GM19328 (cell line): ENCODE data around the gene FAM110D.

ENCODE experiments used
- ATAC-seq: cut with Tn5 transposase; IDR thresholded peaks from one replicate; pipeline ENCODE4 v1.9.1; 2021; ENCODE audit warnings: mild to moderate bottlenecking, moderate library complexity; ENCODE audit not compliant: unreplicated experiment

Gene FAM110D

DNA sequence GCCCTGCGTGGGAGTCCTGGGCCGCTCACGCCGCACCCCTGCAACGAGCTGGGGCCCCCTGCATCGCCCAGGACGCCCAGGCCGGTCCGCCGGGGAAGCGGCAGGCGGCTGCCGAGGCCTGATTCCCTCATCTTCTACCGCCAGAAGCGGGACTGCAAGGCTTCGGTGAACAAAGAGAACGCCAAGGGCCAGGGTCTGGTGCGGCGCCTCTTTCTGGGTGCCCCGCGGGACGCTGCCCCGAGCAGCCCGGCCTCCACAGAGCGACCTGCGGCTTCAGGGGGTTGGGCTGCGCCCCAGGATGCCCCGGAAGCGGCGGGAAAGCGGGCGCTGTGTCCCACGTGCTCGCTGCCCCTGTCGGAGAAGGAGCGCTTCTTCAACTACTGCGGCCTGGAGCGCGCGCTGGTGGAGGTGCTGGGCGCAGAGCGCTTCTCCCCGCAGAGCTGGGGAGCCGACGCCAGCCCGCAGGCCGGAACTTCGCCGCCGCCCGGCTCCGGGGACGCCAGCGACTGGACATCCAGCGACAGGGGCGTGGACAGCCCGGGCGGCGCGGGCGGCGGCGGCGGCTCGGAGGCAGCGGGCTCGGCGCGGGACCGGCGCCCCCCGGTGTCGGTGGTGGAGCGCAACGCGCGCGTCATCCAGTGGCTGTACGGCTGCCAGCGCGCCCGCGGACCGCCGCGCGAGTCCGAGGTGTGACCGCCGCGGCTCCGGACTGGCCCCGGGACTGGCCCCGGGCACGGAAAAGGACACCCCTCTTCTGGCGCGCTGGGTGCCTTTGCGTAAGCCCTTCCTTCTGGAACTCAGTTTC lies 2.7 kb downstream of the FAM110D start:
- no peak for ATAC-seq

DNA sequence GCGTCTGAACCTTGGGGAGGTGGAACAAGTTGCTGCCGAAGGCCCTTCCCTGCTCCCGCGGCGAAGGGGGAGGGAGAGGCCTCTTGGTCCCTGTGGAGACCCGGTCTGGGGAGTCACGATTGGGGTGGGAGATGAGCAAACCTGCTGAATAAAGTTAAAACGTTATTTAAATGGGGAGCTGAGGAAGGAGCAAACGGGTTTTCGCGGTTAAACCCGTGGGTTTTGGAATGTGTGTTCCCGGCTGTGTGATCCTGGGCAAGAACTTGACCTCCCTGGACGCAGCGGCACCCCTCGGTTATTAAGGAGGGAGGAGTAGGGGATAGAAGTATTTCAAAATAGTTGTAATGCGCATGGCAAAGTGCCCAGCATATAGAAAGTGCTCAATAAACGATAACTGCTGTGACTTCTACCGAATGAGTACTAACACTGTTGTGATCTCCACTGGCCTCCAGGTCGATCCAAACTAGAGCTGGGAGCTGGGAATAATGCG lies 3.4 kb downstream of the FAM110D start:
- ATAC-seq: no peak

DNA sequence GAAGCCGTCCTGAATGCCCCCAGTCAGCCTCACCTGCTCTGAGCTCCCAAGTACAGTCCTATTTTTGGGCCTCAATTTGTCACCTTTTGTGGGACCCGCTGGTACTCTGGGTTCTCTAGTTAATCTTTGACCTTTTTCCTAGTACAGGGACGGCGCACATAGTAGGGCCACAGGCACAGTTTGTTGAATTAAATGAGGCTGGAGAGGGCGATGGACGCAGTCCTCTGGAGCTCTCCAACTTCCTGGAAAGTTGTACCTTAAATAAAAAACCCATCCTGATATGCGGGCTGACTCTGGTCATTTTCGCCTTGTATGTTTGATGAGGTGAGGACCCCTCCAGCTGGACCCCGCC lies 4.8 kb downstream of the FAM110D start:
- no peak for ATAC-seq

DNA sequence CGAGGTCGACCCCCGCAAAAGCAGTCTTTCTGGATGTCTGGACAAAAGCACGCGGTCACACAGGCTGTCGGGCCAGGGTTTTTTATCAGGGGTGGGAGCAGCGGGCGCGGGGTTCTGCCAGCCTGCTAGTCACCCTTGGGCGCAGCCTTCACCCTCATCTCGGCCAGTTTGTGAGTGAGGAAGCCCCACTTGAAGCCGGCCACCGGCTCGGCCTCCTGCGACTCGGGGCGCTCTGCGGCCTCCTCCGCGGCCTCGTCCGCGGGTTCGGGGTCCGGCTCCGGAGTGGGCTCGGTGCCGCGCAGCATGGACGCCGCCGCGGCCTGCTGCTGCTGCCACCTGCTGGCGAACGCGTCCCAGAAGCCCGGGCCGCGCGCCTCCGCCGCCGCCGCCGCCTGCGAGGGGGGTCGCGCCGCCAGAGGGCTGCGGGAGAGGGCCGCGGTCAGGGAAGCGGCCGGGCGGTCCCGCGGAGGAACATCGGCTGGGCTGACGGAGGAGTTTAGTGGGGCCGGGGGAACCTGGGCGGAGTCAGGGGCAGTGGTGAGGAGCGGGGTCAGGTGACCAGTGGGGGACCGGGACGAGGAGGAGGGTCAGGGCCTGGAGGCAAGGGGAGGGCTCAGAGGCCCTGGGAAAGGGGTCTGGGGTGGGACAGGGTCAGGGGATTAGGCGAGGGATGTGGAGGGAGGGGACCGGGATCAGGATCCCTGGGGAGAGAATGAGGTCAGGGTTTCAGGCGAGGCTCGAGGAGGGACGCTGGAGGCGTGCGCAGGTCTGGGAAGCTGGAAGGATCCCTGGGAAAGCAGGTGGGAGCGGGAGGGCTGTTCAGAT lies 5.4 kb downstream of the FAM110D start:
- no peak for ATAC-seq

DNA sequence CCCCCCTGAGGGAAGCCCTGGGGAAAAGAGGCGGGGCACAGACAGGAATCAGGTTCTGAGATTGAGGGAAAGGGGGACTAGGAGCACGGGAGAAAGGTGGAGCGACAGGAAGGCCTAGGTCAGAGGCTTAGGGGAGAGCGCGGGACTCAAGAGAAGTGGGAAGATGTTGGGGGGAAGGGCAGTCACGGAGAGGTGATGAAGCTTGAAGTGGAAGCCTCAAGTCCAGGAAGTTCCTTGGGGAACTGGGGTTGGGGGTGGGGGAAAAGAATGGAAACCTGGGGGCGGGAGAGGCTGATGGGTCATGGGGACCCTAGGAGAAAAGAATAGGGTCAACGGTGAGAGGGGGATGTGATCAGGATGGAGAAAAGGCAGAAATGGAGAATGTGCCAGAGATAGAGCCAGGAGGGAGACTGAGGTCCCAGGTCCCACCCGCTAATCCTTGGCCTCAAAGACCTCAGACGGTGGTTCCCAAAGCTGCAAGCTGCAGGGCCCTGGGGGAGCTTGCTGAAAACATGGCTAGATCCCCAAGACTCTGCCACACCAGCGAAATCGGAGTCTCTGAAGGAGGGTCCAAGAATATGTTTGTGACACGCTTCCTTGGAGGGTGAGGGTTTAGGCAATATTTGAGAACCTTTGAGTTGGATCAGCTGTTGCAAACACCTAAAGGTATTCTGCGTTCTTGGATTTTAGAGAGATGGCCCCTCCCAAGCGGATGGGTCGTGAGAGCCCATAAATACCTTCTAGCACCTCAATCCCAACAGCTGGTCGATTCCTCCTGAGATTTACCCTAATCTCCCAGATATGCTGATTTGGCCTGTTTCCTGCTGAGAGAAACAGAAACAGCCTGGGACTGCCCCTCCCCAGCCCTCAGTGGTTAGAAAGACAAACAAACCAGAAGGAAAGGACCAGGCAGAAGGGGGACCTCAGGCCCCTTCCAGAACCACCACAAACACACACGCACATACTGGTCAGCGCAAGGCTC lies 6.3 kb downstream of the FAM110D start:
- no peak for ATAC-seq

DNA sequence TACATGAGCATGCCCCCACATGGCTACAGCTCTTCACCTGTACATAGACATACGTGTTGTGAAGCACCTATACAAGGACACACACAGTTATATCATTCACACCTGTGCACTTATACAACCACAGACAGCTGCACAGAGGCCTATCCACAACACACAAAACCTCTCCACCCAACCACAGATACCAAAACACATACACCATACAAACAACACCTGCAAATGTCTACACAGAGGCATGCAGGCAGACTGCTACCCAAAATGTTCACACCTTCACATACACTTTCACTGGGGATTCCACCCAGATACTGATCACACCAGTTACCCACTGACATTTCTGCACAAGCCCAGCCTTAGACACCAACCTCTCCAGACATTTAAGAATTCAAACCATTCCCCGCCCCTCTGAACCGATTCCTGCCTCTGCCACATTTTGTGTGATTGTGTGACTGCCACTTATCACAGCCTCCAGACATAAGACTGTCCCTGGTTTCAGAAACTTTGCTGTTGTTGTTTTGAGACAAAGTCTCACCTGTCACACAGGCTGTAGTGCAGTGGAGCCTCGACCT lies 7.9 kb downstream of the FAM110D start:
- ATAC-seq: no peak

DNA sequence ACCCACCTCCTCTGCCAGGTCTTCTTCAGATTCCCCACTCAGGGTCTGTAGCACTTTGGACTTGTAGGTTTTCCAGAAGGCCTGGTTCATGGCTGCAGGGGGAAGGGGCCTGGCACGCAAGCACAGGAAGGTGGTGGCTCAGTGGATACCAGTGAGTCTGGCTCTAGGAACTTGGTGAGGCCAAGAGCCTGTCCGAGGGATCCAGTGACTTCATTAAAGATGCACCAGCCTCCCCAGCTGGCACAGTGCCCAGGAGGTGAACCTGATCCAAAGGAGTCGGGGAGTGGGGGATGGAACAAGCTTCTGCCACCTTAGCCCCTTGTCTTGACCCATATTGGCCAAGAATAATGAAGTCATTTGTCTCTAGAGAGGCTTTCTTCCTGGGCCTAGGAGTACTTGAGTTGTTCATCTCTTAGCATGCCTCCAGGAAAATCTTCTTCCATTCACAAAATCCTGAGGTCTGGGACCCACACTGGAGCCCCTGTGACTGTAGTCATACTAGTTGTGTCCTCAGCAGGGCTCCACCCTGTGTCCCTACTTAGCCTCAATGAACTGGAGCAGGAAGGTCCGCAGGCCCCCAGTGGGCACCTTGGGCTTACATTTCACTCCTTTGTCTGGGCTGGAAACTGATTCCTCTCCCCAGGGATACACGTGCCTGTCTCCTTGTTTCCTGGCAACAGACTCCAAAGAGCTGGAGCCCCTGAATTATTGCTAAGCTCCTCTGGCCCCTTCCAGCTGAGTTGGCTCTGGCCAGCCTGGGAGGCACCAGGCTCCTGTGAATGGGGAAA lies 9.7 kb downstream of the FAM110D start, which contains the start of gene C1orf232:
Gene C1orf232 (minus strand): TSS at position 554 of the 788 bp plus-strand sequence. CDS start 464 bp downstream, at position 90.
- no peak for ATAC-seq

DNA sequence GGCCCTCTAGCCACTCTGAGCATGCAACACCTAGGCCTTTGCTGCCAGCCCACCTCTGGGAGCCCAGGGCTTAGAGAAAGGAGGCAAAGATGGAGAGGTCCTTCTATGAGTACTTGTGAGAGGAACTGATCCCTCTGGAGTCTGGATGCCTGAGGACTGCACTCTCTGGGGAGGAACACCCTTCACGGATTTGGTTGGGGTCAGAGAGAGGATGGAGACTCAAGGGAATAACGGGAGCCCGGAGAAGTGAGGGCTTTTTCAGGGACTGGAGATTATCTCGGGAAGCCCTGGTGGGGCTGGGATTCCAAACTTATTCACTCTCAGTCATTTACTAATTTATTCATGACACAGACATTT lies 10.3 kb downstream of the FAM110D start:
- ATAC-seq: no peak

DNA sequence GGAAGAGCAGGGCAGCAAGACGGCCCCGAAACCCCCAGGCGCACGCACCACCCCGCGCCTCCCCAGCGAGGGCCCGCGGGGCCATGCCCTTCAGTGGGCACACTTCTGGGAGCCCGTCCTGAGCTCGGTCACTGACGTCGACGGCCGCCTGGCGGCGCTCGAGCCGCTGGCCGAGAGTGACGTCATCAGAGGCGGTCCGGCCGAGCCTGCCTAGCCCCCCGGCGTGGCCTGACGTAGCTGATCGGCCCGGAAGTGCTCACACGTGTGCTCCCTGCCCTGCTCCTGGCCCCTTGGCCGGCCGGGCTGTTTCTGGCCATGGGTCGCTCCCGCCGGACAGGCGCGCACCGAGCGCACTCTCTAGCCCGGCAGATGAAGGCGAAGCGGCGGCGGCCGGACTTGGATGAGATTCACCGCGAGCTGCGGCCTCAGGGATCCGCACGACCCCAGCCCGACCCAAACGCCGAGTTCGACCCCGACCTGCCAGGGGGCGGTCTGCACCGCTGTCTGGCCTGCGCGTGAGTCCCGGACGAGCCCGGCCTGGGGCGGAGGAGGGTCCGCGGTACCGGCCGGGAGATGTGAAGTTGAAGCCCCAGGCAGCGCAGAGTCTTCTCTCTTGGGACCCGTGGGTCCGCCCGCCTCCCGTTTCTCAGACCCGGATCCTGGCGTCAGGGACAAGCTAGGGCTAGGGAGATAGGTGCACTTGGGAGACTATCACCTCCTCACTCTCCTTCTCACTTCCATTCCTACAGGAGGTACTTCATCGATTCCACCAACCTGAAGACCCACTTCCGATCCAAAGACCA lies 11.0 kb downstream of the FAM110D start, which contains the start of gene ZNF593:
Gene ZNF593 (plus strand): TSS at position 240 of the 803 bp plus-strand sequence. CDS start 76 bp downstream, at position 316.
- peak; percentile 87 for ATAC-seq

DNA sequence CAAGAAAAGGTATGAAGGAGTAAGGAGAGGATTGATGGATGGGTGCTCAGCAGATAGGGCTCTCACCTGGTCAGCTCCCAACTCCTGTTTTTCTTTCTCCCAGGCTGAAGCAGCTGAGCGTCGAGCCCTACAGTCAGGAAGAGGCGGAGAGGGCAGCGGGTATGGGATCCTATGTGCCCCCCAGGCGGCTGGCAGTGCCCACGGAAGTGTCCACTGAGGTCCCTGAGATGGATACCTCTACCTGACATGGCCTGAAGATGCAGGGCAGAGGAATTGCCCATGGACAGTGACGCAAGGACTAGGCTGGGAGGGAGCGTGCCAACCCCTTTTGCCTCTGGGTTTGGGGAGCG lies 11.6 kb downstream of the FAM110D start:
- ATAC-seq: no peak

DNA sequence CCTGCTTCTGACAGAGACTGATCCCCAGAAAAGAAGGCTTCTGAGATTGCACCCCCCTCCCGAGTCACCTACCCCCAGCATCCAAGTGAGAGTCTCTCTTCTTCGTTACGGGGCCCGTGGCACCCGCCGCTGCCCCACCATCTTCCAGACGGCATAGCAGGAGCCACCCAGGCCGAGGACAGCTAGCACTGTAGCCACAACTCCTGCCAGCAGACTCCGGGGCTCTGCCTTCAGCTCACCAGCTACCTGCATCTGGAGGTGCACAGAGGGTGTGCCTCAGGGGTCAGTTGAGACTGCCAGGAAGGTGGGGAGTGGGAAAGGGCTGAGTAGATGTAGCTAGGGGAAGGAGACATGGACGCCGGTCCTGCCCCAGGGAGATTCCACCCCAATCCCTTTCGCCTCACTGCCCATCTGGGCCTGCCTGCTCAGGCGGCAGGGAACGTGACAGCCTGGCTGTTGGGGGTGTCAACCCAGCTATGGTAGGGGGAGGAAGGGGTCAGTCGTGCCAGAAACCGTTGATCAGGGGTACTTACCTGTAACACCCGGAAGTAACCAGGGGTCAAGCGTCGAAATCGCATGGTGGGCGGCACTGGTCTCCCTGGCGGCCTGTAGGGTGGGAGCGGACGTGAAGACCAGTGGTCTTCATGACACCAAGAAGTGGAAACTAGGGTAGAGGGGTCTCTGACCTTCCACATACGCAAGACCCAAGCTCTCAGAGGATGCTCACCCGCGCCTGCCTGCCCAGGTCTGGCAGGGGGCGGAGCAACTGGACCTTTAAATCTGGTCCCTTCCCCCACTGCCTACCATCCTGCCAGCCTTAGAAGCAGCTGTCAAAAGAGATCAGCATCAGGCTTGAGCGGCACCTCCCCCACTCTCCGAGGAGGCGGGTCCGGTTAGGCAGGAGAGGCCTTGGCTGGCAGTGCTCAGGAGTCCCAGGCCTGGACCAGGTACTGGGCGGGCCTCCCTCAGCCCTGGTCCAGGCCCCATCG lies 12.5 kb downstream of the FAM110D start, which contains the start of gene ZNF593OS:
Gene ZNF593OS (minus strand): TSS at position 749 of the 989 bp plus-strand sequence. CDS start 171 bp downstream, at position 578.
- ATAC-seq: no peak

DNA sequence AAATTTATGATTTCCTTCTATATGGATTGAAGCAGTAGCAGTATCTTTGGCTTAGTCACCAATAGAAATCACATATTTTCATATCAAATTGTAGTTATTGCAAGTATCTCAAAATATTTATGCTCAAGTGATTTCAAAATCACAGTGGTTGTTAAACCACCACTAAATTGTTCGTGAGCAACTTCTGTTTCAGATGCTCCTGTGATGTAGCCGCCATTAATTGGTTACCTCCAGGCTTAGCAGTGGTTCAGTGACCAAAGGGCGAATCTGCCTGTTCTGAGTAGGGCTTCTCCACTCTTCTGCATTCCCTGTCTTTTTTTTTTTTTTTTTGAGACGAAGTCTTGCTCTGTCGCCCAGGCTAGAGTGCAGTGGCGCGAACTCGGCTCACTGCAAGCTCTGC lies 16.5 kb downstream of the FAM110D start:
- ATAC-seq: no peak

DNA sequence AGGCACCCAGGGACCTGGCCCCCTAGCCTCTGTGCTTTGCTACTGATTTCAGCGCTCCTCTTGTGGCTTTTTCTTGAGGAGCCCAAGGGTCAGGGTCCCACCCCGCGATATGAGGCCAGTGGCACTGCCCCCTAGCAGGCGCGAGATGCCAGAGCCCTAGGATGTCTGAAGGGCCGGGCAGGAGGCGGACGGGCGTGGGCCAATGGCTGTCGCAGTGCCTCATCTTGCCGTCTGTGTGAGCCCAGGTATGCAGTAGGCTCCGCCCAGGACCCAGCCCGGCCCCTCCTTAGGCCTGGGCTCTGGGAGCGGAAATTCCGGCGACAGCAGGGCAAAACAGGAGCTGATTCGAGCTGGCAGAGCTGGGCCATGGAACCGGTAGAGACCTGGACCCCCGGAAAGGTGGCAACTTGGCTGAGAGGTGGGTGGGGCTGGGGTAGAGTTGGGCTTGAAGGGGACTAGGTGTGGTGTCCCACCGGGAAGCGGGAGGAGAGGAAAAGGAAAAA lies 18.4 kb downstream of the FAM110D start, which contains the start of gene CNKSR1:
Gene CNKSR1 (plus strand): TSS at position 310 of the 503 bp plus-strand sequence. CDS start 57 bp downstream, at position 367.
- ATAC-seq: no peak

DNA sequence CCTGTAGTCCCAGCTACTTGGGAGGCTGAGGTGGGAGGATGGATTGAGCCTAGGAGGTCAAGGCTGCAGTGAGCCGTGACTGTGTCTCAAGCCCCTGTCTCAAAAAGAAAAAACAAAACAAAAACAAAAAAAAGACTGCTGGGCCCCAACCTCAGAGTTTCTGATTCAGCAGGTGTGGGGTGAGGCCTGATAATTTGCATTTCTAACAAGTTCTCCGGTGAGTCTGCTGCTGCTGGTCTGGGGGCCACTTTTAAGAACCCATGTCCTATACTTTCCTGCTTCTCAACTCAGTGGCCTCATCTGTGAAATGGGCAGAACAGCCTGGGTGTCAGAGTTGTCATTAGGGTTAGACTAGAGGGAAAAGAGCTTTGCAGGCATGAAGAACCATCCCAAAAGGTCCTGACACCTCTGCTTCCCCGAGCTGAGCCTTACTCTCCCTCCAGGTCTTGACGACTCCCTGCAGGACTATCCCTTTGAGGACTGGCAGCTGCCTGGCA lies 21.2 kb downstream of the FAM110D start:
- no peak for ATAC-seq

DNA sequence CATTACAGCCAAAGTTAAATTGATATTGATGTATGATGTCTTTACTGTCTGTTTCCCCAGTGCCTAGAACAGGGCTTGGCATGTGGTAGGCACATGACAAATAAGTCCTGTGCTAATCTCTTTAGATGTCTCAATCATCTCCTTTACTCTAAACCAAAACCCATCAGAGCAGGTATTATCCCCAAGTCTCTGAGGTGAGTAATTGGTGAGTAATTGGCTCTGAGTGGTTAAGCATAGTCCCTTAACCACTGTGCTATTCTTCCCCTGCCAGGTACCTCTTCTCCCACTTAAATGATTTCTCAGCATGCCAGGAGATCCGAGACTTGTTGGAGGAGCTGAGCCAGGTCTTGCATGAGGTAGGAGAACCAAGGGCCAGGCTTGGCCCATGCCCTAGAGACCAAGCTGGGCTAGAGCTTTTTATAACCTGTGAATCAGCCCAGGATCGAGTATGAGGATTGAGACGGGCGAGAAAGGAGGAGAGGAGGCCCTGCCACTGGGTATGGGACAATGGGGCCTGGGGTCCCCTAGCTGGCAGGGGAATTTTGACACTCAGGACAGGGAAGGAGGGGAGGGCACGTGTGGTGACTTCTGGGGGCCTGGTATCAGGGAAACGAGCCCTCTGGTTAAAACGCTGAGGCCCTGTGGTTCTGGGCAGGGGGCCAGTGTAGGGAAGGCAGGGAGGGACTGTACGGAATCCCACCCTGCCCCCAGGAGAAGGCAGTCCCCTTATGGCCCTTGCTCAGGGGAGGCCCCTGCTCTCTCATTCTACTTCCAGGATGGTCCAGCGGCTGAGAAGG lies 22.9 kb downstream of the FAM110D start:
- no peak for ATAC-seq

DNA sequence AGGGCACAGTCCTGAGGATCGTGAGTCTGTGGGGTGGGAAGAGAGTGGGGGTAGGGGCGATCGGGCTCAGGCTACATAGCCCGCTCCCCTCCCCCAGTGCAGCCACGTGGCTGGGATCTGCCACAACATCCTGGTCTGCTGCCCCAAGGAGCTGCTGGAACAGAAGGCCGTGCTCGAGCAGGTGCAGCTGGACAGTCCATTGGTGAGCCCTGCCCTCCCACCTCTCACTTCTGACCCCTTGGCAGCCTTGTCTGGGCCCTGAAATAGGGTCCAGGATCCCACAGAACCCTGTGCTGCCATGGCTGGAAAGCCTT lies 23.5 kb downstream of the FAM110D start:
- no peak for ATAC-seq
